MM.1S (cell line): ENCODE results near the gene UGGT2.

Experiments used
- CTCF ChIP-seq: fragments of 300-600 bp; sonication (generic); IDR thresholded peaks from 2 replicates; pipeline ENCODE4 v1.5.1; 2016; ENCODE audit warnings: antibody characterized with exemption, low read length, mixed read lengths
- EZH2 ChIP-seq: fragments of 300-600 bp; sonication (generic); optimal IDR thresholded peaks from 2 replicates; pipeline ENCODE3; 2017; ENCODE audit warnings: low read depth, mild to moderate bottlenecking, antibody characterized with exemption, low read length, mixed read lengths
- EZH2phosphoT487 ChIP-seq: fragments of 300-600 bp; sonication (generic); IDR thresholded peaks from 2 replicates; pipeline ENCODE4 v1.6.1; 2018; ENCODE audit warnings: antibody characterized with exemption, low read length

DNA sequence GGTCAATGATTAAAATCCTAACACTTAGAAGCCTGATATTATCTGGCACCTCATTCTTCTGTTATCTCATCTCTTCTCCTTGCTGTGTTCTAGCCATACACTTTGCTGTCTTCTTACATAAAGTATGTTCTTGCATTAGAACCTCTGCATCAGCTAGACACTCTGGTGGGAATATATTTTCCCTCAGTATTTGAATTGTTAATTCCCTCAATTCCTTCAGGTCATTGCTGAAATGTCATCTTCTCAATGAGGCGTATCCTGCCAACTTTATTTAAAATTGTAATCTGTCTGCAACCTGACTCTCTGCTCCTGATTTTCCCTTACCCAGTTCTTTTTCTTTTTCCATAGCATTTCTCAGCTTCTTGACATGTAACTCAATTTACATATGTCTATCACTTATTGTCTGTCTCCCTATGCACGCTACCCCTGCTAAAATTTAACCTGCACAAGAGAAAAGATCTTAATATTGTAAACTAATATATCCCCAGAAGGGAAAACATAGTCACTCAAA is 138.2 kb downstream of the UGGT2 start:
- TF ChIP-seq CTCF (no peak), EZH2phosphoT487 (no peak), EZH2 (no peak)
